ENCODE measurements around the gene SIAH2. TPM values are rescaled to one million over a fixed set of nuclear protein-coding genes. Genes with fewer than 3 reads are reported as not detected.

SIAH2 gene
- total RNA-seq, 1 donor from 2014 or later: 14.5 TPM

DNA sequence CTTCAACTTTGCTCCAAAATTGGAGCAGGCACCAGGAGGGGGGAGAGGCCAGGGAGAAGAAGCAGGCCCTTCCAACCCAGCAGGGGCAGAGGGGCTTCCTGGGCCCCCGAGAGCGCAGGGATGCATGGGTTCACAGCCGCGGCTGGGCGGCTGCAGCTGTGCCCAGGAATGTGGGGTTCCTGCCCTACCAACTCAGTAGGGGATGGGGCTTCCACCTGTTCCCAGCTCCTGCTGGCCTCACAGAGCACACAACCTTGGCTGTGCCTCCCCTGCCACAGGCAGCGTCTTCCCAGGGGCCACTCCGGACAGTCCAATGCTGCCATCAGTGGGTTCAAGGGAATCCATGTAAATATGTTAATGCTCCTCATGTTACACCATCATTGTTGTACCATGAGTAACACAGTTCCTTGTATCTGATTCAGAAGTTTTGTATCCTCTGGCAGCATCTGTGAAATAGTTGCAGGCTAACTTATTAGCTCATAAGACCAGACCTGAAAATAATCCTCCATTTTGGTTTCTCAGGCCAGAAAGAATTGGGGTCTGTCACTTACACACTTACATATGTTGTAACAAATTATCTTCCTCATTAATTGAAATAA lies 12.1 kb upstream of the SIAH2 start:
- DNase-seq (ENCODE audit: low read depth in 2 of 2): no peak

DNA sequence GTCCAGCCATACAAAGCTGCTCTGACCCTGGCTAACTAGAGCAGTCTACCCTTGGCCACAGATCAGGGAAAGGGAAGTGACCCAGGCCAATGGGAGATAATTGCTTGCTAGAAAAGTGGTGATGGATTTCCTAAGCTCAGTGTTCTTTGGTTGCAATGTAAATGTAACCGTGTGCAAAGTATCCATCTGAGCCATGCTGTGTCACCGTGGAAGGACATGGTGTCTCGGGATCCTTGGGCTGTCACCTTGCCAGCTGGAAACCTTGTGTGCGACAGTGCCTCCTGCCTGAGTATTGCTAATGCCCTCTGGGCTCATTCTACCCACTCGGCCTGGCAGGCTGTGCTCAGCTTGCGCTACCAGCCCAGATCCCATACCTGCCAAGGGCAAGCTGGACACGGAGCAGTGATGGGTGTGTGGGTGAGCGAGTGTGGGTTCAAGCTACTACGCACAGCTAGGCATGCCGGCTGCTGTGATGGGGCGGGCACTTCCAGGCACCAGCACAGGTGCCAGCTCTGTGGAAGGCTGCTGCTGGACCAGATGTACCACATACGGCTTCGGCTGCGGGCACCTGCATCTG lies 10.7 kb upstream of the SIAH2 start:
- DNase-seq (ENCODE audit: low read depth in 2 of 2): no peak

DNA sequence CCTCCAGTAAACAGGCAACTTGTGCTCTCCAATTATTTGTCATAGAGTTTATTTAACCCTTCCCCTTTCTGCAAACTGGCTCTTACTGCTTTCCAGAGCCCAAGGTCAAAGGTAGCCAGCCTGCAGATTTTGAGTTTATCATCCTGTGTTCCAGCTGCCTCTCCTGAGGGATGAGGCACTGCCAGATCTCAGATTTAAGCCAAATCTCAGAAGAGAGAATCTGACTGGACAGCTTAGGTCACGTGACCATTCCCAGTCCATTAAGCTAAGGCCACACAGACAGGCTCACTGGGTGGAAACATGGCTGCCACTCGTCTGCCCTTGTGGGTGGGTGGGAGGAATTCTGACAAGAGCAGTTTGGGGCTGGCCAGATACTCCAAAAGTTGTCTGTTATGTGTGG lies 8.6 kb upstream of the SIAH2 start:
- no peak for DNase-seq (ENCODE audit: low read depth in 2 of 2)

DNA sequence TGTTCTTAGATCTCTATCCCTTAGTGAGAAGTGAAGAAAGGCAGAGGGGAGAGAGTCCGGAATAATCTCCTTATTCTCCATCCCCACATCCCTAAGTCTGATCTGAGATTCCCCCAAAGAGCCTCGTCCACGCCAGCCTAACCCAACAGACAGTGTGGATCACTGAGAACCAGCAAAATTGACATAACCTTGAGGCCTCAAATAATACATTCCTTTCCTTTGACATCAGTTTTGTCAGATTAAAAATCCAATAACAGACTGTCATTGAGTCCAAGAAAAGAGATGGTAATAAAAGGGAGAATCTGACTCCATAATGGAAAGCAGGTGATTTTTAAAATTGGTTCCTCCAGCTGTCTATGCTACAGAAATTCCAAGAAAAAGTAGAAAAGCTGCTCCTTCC lies 7.7 kb upstream of the SIAH2 start:
- DNase-seq (ENCODE audit: low read depth in 2 of 2): no peak

DNA sequence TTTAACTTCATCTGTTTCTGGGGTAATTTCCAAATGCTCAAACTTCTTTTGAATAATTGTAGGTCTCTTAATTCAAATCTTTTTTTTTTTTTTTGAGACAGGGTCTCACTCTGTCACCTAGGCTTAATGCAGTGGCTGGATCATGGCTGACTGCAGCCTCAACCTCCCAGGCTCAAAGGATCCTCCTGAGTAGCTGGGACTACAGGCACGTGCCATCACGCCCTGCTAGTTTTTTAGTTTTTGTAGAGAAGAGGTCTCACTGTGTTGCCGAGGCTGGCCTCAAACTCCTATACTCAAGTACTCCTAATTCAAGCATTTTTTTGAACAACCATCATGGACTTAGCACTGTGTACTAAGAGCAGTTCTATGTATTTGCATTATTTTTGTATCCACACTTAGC lies 3.8 kb upstream of the SIAH2 start:
- DNase-seq (ENCODE audit: low read depth in 2 of 2): no peak

DNA sequence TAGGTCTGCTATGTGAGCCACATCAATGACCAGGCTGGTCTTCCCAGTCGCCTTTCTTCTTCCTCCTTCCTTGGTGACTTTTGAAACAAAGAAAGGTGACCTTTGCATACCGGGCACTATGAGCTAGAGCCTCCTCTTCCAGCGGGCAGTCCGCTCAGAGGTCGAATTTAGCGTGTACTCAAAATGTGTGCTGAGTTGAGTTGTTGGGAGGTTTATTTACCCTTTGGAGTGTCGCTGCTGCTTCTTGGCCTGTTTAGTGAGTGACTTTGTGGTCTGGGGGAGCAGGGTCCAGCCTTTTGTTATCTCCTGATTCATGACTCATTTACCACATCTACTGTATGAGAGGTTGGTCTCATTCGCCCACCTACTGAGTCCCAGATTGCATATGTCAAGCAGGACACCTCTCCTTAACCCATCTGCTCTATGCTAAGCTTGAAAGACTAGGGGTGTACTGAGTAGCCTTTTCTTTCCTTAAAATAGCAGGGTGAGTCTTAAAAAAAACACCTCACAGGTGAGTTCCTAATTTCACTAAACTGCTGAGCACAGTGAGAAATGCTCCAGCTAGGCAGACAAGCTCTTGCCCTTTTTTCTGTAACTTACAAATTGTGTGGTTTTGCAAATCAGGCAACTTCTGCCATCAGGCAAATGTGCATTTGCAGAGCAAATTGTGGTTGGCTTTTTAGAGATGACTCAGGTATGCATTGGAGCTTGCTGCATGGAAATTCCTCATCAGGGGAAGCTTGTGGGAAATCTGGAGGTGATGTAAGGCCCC lies 3.2 kb upstream of the SIAH2 start:
- DNase-seq (ENCODE audit: low read depth in 2 of 2): no peak

DNA sequence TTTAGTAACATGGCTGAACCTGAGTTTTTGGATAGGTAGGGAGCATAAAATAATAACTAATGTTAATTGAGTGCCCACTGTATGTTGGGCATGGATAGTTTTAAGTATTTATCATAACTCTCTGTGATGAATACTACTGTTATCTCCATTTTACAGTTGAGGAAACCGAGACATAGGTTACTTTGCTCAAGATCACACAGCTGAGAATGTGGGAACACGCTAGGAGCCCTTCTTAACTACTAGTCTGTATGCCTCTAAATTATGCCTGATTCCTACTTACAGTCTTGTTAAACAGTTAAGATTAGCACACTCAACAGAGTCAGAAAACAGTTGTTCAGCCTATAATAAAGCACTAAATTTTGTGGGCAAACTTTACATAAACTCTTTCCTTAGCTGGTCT lies 2.0 kb upstream of the SIAH2 start:
- DNase-seq (ENCODE audit: low read depth in 2 of 2): no peak

DNA sequence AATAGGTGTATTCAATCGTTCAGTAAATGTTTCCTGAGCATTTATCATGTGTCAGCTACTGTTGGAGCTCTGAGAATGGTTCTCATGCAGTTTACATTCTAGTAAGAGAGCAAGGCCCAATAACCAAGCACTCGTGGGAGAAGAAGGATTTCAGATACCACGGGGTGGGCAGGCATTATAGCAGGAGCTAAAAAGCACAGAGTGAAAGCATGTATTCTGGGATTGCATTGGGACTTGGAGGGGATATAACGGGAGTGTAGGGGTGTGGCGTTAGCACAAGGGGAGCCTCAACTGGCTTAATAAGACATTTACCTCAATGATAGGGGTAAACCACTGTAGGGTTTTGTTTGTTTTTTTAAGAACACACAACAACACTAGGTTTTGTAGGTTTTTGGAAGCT lies 1.6 kb upstream of the SIAH2 start:
- DNase-seq (ENCODE audit: low read depth in 2 of 2): no peak

DNA sequence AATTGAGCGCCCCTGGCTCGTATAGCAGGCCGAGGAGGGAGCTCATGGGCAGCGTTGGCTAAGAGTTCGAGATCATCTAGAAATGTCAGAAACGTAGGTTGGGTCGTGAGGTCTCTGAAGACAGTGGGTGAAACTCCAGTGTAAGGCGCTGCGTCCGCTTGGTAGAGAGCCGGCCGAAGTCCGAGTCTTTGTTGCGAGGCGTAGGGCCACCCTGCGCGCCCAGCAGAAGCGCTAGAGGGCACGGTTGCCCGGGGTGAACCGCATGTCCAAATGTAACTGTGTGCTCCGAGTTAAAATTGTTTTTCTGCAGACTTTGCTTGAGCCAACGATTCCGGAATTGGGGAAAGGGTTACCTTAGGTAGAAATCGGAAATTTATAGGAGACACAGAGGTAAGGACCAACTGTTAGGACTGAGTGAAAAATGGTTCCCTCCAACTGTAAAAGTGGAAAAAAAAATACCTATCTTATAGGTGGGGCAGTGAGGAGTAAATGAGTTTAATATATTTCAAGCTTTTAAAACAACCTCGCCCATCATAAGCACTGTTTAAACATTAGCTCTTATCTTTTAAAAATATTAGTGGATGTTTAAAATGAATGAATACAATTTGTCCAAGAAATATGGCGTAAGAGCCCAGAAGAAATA lies 993 bp upstream of the SIAH2 start:
- peak; percentile 66 to 70 for DNase-seq (ENCODE audit: low read depth in 2 of 2)

DNA sequence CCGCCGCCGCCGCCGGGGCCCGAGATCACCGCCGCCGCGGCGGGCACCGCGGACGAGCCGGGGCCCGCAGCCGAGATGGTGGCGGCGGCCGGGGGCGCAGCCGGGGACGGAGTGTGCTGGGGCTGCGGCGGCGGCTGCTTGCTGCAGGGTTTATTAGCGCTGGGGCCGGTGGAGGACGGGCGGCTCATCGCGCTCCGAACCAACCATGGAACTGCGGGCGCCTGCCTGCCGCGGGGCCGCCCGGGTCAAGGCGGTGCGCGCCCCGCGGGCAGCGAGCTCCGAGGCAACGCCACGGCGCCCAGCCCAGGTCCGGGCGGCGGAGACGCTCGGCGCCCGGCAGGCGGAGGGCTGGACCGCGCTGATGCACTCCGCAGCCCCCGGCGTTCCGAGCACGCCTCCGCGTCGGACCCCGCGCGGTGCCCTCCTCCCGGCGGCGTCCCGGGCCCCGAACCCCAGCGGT lies 277 bp downstream of the SIAH2 start:
- DNase-seq (ENCODE audit: low read depth in 2 of 2): no peak

DNA sequence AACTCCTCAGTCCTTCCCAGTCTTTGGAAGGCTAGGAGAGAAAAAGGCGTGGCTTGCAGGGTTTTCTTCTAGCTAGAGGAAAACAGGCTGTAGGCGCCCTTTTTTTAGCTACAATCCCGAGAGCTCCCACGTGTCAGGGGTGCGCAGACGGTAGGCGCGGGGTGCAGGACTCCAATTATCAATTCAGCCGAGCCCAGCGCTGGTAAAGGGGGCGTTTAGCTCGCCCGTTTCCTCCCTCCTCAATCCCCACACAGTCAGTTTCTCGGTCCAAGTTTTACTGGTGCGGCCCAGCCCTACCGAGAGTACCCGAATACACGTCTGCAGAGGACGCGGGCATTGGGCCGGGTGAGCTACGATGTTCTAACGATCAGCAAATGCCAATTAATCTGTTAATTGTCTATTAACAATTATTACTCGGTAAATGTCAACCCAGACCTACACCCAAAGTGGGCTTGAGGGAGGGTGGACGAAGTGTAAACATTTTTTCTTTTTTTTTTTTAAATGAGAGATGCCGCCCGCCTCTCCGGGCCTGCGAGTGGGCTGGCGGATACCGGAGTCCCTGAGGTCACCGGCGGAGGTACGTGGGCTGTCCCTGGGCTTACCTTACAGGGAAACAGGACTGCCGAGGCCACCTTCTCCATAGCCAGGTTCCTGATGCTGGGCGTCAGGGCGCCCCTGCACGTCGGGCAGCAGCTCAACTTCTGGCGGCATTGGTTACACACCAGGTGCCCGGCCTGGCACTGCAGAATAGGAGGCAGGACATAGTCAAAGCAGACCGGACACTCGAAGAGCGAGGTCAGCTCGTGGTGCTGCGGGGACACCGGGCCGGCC lies 923 bp downstream of the SIAH2 start:
- peak; percentile 41 to 64 for DNase-seq (ENCODE audit: low read depth in 2 of 2)

DNA sequence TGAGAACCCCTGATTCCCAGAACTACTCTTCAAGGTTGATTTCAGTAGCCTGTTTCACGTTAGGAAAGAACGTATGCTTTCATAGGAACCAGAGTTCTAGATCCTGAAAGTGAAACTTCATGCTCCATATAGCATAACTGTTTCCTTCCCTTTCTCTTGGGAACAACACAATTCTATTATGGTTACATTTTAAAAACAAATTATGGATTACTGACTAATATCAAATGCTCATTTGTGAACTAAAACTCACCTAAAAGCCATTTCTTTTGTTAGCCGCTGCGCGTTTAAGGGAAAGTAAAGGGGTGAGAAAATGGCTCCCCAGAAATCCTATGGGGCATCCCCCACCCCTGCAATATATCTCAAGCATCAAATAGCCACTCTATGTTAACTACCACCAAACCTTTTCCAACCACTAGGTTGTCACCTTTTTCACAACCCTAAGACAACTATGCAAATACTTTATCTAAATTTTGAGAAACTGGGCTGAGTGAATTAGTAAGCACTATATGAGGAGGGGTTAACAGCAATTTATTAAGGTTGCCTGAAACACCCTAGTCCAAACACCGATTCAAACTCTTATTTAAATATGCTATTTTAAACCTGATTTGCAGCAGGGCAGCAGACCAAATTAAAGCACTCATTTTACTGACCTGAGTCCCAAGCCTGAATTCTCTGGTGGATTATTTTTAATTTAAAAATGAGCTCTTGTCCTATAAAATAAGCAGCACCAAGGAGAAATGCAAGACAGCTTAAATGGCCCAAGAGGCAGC lies 2.4 kb downstream of the SIAH2 start:
- DNase-seq (ENCODE audit: low read depth in 2 of 2): peak; percentile 27 to 35

DNA sequence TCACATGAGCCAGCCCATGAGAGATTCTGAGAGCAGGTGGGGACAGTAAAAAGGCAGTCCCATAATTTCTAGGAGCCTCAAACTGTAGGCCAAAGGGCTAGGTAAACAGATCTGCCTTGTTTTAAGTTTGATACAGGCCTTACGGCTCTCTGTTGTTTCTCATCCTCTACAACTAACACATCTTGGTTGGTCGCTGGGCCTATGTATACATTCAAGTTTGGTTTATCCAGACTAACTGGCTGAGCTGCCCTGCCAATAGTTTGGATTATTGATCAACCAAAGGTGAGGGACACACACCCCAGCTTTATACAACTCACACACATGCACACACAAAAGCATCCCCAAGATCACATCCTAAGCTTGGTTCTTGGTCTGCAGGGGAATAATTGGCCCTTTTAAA lies 3.0 kb downstream of the SIAH2 start:
- DNase-seq (ENCODE audit: low read depth in 2 of 2): no peak

DNA sequence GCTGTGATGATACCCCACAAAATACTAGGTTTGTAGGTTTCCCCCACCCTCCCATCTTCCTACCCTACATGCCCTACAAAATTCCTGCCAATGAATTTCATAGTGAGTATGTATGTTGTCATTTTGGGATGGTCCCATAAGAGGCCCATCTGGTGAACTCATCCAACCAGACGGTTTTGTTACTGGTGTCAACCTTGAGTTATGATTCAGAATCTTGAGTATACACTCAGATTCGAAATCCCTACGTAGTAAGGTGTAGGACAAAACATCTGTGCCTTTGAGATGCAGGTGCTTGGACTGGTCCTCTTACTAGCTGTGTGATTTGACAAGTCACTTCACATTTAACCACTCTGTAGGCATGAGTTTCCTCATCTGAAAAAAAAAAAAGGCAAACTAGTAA lies 3.6 kb downstream of the SIAH2 start:
- DNase-seq (ENCODE audit: low read depth in 2 of 2): no peak

DNA sequence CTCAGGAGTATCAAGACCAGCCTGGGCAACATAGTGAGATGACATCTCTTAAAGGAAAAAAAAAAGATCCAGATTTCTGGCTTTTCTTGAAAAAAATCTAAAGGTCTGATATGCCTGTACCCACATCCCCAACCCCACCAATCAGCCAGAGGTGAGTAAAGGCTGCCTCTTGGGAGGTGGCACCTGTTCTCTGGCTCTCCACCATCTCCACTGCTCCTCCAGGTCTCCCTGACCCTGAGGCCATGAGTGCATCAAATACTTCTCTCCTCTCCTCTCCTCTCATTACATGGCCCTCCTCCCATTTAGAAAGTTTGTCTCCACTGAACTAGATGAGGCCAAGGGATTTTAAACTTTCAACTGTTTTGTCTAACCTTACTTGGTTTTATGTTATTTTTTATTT lies 5.2 kb downstream of the SIAH2 start:
- no peak for DNase-seq (ENCODE audit: low read depth in 2 of 2)

DNA sequence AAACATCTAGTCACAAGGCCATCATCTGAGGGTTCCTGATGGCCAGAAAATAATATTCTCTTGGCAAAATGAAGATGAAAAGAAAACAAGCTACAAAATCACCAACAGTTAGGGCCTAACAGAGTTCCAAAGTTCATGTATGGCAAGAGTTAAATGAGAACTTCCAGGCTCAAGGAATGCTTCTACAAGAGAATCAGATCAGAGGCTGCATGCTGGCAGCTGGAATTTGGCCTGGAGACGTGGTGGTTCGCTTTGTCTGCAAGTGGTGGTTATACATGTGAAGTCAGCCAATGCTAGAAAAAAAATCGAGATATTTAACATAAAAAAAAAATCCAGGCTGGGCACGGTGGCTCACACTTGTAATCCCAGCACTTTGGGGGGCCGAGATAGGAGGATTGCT lies 5.6 kb downstream of the SIAH2 start:
- DNase-seq (ENCODE audit: low read depth in 2 of 2): no peak

DNA sequence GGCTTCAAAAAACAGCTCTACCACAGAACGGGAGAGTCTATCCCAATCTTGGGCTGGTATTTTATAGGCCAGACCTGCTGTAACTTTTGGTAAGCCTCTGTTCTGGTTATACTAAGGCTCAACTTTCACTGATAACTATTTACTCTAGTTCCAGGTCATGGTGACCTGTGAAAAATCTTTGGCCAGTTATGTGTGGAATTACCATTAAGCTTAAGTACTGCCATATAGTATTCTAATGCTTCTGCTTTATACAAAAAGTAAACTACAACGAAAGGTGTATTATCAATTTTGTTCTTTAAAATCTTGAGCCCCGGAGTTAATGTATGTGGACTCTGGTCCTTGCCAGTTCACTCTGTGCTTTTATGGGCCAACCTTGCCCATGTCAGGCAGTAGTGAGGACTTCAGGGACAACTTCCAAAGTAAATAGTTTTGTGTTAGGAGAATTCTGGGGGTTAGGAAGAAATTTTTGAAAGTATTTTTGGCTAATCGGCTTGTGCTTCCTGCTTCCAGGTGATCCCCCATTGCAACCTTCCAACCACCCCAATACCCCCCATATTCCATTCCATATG lies 6.4 kb downstream of the SIAH2 start:
- DNase-seq (ENCODE audit: low read depth in 2 of 2): no peak

DNA sequence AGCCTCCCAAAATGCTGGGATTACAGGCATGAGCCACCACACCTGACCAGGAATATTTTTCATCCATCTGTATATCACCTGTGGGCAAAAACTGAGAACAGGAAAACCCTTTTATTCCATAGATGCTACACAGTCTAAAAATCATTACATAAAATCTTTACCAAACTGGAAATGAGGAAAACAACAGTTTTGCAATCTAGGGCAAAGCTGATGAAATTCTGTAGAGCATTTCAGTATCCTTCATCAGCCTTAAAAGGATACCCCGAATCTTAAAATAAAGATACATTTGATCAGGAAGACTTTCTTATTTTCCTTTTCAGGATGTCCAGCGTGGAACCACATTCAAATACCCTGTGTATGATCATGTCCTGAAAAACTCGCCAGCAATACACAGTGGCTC lies 7.1 kb downstream of the SIAH2 start:
- no peak for DNase-seq (ENCODE audit: low read depth in 2 of 2)

DNA sequence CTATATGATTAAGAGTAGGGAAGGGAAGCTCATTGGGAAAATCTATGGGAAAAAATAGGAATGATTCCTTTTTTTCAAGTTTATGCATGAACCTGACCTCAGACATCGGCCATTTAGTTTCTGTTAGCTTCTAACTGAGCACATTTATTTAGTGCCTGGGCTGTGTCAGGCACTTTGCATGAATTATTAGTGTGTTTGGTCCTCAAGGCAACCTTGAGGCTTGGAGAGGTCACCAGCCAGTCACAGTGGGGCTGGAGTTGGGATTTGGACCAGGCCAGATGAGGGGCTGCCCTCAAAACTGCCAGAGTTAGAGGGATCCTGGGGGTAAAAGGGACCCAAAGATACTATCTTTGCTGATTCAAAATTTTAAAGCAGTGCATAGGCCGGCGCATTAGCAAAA lies 8.1 kb downstream of the SIAH2 start:
- DNase-seq (ENCODE audit: low read depth in 2 of 2): no peak

DNA sequence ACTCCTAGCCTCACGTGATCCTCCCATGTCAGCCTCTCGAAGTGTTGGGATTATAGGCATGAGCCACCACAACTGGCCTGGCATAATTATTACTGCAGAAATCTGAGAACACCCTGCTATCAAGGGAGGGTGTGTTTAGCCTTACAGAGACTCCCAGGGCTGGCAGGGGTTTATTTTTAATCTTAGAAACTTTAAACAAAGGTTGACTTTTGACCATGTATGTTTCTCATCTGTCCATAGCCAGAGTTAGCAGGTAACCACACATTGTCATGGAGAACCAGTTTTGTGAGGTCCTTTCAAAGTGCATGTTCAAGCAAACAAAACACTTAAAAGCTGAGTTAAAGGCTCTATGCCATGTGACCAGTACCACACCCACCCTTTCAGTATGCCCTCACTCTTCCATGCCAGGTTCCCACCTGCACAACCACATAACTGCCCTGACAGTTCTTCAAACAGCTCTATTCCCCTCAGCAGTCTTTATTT lies 11.1 kb downstream of the SIAH2 start:
- no peak for DNase-seq (ENCODE audit: low read depth in 2 of 2)

All from lung microvascular endothelial cell (primary cell).